GM19043 (cell line): Measurements from ENCODE around the gene ESF1.
A peak's percentile ranks its signal among the peaks of the same experiment; 100 is the strongest.

ENCODE experiments used
- ATAC-seq: cut with Tn5 transposase; IDR thresholded peaks from one replicate; pipeline ENCODE4 v1.9.1; 2021; ENCODE audit warnings: low read depth; ENCODE audit not compliant: unreplicated experiment

Gene ESF1

DNA sequence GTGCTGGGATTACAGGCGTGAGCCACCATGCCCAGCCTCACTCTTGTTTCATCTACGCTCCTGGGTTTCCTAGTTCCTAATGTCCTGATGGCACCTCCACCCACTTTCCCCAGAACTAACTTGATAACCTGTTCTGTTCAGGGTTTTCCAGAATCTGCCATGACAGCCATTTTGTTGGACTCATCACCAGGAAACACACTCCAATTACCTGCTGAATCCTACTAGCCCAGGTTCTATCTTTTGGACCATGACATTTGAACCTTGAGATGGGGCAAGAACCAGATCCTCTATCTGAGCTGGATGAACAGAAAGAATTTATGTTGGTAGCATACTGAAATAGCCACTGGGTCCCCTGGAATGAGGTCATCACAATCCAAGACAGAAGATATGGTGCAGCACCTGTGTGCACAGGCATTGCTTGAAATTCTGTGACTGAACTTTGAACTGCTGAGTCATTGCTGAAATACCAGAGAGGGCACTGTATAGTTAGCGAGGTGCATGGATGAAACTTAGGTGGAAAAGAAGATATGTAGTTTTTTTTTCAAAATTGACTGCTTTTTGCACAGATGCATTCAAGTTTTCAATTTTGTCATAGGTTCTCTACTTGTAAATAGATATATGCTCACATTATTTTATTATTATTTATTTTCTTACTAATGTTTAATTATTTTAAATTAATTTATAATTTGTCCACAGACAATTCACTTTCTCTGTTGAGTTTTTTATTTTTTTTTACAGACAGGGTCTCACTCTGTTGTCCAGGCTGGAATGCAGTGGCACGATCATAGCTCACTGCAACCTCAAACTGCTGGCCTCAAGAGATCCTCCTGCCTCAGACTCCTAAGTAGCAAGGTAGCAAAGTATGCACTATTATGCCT, 103.2 kb downstream of the ESF1 start:
- peak; percentile 57 for ATAC-seq

DNA sequence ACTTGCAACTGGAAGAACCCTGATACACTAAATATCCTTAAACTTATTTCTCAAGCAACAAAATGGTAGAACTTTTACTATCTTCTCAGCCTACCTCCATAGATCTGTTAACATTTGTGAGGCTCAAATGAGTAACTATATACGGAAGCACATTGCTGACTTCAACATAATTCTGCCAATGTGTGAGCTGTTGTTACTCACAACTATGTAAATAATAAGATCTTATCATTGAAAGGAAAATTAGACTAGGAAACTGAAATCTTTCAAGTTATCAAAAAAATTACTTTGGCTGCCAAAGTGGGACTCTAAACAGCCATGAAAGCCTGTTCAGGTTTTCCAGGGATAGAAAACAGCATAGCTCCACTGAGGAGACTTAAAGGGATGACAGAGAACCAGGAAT, 105.8 kb downstream of the ESF1 start:
- no peak for ATAC-seq

DNA sequence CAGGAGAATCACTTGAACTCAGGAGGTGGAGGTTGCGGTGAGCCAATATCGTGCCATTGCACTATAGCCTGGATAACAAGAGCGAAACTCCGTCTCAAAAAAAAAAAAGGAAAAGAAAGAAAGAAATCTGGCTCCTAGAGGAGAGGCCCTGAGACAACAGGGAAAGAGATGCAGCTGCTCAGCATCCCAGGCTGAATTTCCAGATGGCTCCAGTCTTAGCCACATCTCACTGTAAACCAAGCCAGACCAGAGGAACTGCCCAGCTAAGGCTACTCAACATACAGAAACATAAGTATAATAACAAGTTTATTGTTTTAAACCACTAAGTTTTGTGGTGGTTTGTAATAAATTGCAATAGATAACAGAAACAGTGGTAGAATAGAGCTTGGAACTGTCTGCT, 107.5 kb downstream of the ESF1 start:
- no peak for ATAC-seq

DNA sequence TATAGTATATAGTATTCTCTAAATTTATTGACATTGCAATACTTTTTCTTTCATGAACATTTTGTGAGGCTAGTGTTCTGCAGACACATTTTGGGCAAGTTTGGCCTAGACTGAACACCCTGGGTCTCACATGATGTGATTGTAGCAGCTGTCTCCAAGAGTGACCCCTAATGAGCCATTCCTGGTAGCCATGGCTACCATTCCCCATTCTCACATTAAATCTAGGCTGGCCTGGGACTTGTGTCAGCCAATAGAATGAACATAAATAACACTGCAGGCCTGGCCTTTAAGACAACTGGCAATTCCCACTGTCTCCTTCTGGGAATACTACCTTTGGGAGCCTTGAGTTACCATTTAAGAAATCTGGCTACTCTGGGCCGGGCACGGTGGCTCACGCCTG, 108.0 kb downstream of the ESF1 start:
- no peak for ATAC-seq

DNA sequence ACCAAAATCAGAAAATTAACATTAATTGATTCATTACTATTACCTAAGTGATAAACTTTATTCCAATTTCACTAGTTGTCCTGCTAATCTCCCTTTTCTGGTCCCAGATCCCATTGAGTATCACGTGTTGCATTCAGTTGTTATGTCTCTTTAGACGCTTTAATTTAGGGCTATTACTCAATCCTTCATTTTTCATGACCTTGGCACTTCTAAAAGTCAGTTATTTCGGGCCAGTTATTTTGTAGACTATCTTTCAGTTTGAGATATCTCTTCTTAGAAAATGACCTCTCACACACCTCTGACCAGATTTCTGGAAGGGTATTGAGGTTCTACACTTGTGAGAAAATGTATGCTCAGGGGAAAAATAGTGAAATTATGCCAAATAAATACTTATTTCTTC, 112.0 kb downstream of the ESF1 start:
- no peak for ATAC-seq

DNA sequence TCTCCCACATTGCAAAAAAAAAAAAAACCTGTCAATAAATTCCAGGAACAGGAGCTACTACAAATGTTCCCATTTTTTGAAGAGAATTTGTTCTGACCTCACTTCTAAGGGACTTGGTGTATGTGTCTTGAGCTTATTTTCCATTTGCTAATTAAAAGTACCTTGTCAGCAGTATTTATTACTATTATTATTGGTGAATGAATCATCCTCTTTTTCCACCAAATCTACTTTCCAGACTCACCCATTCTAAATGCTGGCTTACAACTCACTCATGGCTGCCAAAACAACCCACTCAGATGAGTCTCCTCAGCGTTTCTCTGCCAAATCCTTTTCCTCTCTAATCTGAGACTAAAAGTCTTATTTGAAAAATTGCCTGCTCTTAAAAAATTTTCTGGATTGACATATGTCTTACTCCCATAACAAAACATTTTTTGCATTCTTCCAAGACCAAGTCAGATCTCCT, 112.8 kb downstream of the ESF1 start:
- no peak for ATAC-seq

DNA sequence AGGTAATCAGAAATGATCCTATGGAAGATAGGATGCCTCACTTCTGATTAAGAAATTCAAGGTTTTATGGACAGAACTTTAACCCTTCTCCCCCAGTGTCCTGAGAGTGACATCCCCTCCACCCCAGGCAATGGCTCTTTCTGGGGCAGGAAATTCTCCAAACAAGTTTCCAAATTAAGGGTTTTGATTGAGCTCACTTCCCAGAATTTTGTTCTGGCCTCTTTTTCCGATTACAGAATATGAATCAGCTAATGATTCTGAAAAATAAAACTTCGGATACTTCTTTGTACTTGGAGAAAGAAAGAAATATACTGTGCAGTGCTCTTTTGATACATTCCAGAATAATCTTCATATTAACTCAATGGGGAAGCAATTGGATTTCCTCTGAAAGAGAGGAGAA, 113.2 kb downstream of the ESF1 start:
- no peak for ATAC-seq

DNA sequence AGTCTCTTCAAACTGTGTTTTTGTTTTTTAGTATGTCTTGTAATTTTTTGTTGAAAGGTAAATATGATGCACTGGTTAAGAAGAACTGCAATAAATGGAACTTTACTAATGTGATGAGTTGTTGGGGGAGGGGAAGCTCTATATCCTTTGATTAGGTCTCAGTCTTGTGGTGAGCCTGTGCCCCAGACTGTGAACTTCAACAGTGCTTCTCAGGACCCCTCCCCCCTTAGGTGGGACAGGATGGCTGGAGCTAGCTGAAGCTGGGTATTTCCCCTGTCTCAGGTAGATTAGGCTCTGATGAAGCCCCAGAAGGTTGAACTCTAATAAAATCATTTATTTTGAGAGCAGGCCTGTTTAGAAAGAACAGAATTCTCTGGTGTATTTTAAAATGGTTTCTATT, 114.6 kb downstream of the ESF1 start:
- ATAC-seq = no peak

DNA sequence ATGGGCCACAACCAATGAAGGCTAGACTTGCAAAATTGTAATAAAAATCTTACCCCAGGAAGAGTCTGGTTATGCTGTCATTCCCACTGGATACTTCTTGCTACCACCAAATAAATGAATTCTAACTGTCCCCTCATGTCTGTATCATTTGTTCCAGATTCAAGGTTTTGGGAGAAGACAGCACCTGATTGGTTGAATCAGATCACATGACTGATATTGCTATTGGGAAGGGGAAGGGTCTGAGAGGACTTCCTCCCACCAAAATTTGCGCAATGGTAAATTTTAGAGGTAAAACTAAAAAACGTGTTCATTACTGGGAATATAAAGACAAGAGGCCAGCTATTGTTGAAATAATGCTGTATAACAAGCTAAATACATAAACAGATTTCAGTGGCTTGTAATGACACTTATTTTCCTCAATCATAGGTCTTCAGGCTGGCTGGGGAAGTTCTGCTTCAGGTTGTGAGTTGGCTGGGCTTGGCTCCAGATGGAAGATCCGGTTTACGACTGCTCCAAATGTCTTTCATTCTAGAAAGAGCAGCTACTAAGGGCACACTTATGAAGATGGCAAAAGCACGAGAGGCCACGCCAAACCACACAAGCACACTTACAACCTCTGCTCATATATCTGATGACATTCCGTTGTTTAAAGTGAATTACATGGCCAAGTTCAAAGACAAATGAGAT, 118.9 kb downstream of the ESF1 start:
- ATAC-seq = no peak
